Smooth muscle cell (in vitro differentiated cells): ENCODE results near the gene PDE1C. TPM values are rescaled to one million over a fixed set of nuclear protein-coding genes. Genes with fewer than 3 reads are reported as not detected.

Experiments used
- DNase-seq: peaks from one replicate; lab custom pipeline; 2025; ENCODE audit not compliant: unreplicated experiment; lab: John Stamatoyannopoulos, UW
- H2AFZ ChIP-seq: fragments of 200-600 bp; sonication (generic); 2 replicates; pipeline ENCODE4 v1.6.0; 2016; ENCODE audit warnings: antibody characterized with exemption, low read depth, mild to moderate bottlenecking
- H3F3A ChIP-seq: fragments of 200-600 bp; sonication (generic); 2 replicates; pipeline ENCODE4 v1.6.0; 2017; ENCODE audit warnings: antibody characterized with exemption, low read depth
- H3K27ac ChIP-seq: fragments of 200-600 bp; sonication (generic); 2 replicates; pipeline ENCODE4 v1.5.1; 2016; ENCODE audit warnings: low read depth, mild to moderate bottlenecking
- H3K27me3 ChIP-seq: fragments of 200-600 bp; sonication (generic); 2 replicates; pipeline ENCODE4 v1.6.1; 2016; ENCODE audit warnings: low read depth, mild to moderate bottlenecking
- H3K36me3 ChIP-seq: fragments of 200-600 bp; sonication (generic); 2 replicates; pipeline ENCODE4 v1.5.1; 2016; ENCODE audit warnings: low read depth
- H3K4me1 ChIP-seq: fragments of 200-600 bp; sonication (generic); 2 replicates; pipeline ENCODE4 v1.5.1; 2016; ENCODE audit warnings: low read depth
- H3K4me2 ChIP-seq: fragments of 200-600 bp; sonication (generic); 2 replicates; pipeline ENCODE4 v1.6.0; 2016; ENCODE audit warnings: mild to moderate bottlenecking
- H3K4me3 ChIP-seq: fragments of 200-600 bp; sonication (generic); 2 replicates; pipeline ENCODE4 v1.5.1; 2016; ENCODE audit warnings: mild to moderate bottlenecking
- H3K79me2 ChIP-seq: fragments of 200-600 bp; sonication (generic); 2 replicates; pipeline ENCODE4 v1.6.0; 2016; ENCODE audit warnings: low read depth, mild to moderate bottlenecking
- H3K9ac ChIP-seq: fragments of 200-600 bp; sonication (generic); 2 replicates; pipeline ENCODE4 v1.6.0; 2016; ENCODE audit warnings: low read depth
- H3K9me3 ChIP-seq: fragments of 200-600 bp; sonication (generic); replicated peaks from 2 replicates; pipeline ENCODE4 v1.5.1; 2016; ENCODE audit warnings: low read depth
- H4K20me1 ChIP-seq: fragments of 200-600 bp; sonication (generic); 2 replicates; pipeline ENCODE4 v1.6.0; 2016; ENCODE audit warnings: low read depth
- WGBS: methylation state at CpG from one replicate; pipeline ENCODE4 v1.1.7; 2016; ENCODE audit warnings: low lambda C conversion rate; 5-methylcytosine and 5-hydroxymethylcytosine counted together
- polyA plus RNA-seq: library from polyadenylated mRNA; unstranded; fragments of >200 nt; fragmentation: Nextera tagmentation; extraction: Ambion mirVana; gene quantifications from 2 replicates; pipeline ENCODE4 v1.2.1, GENCODE V29; 2016
- total RNA-seq: library from RNA; depleted of rRNA; stranded (reverse); fragments of >200 nt; gene quantifications from 2 replicates; pipeline ENCODE4 v1.2.3, GENCODE V29; 2014
- TF ChIP-seq, protein P1 (sequence below): fragments of 200-600 bp; sonication (generic); IDR thresholded peaks from 2 replicates; pipeline ENCODE4 v1.5.1; 2017; ENCODE audit warnings: borderline replicate concordance, mild to moderate bottlenecking, antibody characterized with exemption; ENCODE audit not compliant: insufficient read depth, poor library complexity, severe bottlenecking

Gene PDE1C
- total and polyA plus RNA-seq, 2 experiments from 2014 or later: 1.2 to 6.9 TPM

DNA sequence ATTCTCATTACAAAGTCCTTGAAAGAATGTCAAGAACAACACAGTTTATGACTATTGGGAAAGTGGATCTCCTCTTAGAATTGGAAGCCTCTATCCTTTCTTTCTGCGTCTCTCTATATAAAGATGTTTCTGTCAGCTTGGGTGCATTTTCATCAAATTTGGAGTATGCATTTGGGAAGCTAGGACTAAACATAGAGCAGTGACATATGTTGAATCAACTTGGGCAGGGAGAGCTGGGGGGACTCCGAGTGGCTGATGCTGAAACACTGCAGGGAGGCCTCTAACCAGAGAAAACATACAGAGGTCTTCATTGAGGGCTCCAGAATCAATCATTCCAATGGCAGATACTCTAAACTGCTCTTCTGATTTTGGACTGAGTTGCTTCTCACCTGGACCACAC is 147.4 kb downstream of the PDE1C start:
- Histone ChIP-seq H3K9me3 (no peaks in the 10 kb centered on the region), H3F3A (no peaks in the 10 kb centered on the region), H3K4me1 (no peaks in the 10 kb centered on the region), H3K36me3 (no peaks in the 10 kb centered on the region), H4K20me1 (no peaks in the 10 kb centered on the region), H3K27me3 (peaks cover 29% of the 10 kb centered on the region), H3K9ac (no peak overlapping the region), H3K27ac (no peak overlapping the region), H3K79me2 (no peaks in the 10 kb centered on the region), H2AFZ (no peak overlapping the region), H3K4me3 (no peak overlapping the region), H3K4me2 (no peak overlapping the region)
- TF ChIP-seq, protein P1, sequence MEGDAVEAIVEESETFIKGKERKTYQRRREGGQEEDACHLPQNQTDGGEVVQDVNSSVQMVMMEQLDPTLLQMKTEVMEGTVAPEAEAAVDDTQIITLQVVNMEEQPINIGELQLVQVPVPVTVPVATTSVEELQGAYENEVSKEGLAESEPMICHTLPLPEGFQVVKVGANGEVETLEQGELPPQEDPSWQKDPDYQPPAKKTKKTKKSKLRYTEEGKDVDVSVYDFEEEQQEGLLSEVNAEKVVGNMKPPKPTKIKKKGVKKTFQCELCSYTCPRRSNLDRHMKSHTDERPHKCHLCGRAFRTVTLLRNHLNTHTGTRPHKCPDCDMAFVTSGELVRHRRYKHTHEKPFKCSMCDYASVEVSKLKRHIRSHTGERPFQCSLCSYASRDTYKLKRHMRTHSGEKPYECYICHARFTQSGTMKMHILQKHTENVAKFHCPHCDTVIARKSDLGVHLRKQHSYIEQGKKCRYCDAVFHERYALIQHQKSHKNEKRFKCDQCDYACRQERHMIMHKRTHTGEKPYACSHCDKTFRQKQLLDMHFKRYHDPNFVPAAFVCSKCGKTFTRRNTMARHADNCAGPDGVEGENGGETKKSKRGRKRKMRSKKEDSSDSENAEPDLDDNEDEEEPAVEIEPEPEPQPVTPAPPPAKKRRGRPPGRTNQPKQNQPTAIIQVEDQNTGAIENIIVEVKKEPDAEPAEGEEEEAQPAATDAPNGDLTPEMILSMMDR: no peak
- WGBS: 85% methylated on average over 2 of the region's 2 CpGs
- DNase-seq: no peak

- Histone ChIP-seq H3K4me1 (no peaks in the 10 kb centered on the region), H3K36me3 (no peaks in the 10 kb centered on the region), H3K4me3 (no peak overlapping the region), H2AFZ (no peak overlapping the region), H3K9me3 (no peaks in the 10 kb centered on the region), H3K9ac (no peak overlapping the region), H3K27ac (no peak overlapping the region), H3K79me2 (no peaks in the 10 kb centered on the region), H4K20me1 (no peaks in the 10 kb centered on the region), H3F3A (no peaks in the 10 kb centered on the region), H3K27me3 (peaks cover 27% of the 10 kb centered on the region), H3K4me2 (no peak overlapping the region)
- WGBS: 82% methylated on average over 3 of the region's 3 CpGs
- TF ChIP-seq, protein P1: no peak
- no peak for DNase-seq
Measured at GRCh38 chr7:31921047-31921446, 149.2 kb downstream of the PDE1C start.

DNA sequence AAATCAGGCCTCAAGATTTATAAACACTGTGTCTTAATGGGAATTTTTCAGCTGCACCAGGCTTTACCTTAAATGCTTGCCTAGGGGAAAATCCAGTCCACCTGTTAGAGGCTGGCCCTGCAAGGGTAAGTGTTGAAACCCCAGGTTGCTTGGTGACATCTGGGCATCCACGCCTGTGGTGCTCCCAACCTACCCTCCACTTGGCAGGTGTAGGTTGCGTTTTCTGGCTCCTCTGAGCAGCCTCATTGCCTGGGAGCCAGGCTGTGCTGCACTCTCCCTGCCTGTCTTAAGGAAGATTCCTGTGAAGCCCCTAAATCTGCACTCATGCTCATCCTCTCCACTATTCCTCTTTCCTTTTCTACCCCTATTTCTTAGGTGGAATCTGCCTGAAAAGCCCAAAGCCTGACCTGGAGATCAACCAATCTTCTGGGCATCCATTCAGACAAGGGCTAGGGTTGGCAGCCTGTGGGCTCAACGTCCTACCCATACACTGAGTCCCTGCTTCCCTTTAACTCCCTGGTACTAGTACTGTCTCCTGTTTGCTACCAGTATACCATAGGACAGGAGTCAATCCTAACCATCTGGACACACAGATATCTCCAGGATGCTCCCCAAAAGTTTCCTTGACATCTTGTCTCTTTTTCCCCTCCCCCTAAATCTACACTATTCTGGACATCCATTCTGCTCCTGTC is 150.4 kb downstream of the PDE1C start:
- no peak overlapping the region for H3K4me3 ChIP-seq
- H2AFZ ChIP-seq: no peak overlapping the region
- TF ChIP-seq, protein P1: no peak
- H3K9me3 ChIP-seq: no peaks in the 10 kb centered on the region
- 85% methylated on average over 3 of the region's 3 CpGs for WGBS
- DNase-seq: no peak
- H3K79me2 ChIP-seq: no peaks in the 10 kb centered on the region
- H3K9ac ChIP-seq: no peak overlapping the region
- H3K27me3 ChIP-seq: peaks cover 27% of the 10 kb centered on the region
- H3K4me1 ChIP-seq: no peaks in the 10 kb centered on the region
- no peak overlapping the region for H3K27ac ChIP-seq
- no peak overlapping the region for H3K4me2 ChIP-seq
- H3F3A ChIP-seq: no peaks in the 10 kb centered on the region
- H4K20me1 ChIP-seq: no peaks in the 10 kb centered on the region
- no peaks in the 10 kb centered on the region for H3K36me3 ChIP-seq
